HG02798 (cell line): ENCODE data around the gene ZCWPW2.

ENCODE experiments used
- ATAC-seq: cut with Tn5 transposase; IDR thresholded peaks from one replicate; pipeline ENCODE4 v1.9.1; 2021; ENCODE audit warnings: mild to moderate bottlenecking; ENCODE audit not compliant: unreplicated experiment, poor library complexity

ZCWPW2 gene

DNA sequence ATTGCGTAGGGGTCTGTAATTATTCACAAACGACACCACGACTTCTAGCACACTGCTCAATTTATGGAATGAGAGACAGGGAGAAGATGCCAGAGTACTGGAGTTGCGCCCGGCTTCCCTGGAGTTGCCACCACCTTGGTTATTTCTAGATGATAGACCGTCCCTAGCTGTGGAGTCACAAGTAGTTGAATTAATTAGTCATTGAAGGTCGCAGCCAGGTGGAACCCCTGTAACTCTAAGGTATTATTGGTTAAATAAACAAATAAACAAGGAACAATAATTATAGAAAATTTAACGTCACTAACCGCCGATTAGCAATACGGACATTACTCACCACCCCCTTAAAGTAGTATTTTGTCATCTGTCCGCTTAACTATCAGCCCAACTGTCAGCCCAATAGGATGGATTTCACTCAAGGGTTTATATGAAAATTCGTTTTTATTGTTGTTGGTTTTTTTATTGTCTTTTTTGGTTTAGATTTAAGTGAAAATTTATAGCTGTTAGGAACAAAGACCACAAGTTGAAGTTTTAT, 1.0 kb downstream of the ZCWPW2 start:
- no peak for ATAC-seq

DNA sequence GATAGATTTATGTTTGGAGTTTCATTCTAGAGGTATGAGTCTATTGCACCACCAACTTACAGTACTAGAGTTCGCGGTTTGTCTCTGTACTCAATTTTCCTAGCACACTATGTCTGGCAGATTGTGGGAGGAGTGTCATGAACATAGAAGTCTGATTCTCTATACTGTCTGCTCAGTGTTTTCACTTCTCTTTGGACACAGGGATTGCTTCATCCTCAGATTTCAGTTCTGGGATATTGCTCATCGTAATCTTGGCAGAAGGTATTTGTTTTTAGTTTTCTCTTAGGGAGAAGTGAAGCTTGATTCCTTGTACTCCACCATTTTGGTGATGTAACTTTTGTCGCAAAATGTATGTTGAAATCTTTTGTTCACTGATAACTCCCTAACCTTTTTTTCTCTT, 27.9 kb downstream of the ZCWPW2 start:
- ATAC-seq = no peak

GRCh38 chr3:28386049-28386448, 37.5 kb downstream of the ZCWPW2 start:
- ATAC-seq = no peak

DNA sequence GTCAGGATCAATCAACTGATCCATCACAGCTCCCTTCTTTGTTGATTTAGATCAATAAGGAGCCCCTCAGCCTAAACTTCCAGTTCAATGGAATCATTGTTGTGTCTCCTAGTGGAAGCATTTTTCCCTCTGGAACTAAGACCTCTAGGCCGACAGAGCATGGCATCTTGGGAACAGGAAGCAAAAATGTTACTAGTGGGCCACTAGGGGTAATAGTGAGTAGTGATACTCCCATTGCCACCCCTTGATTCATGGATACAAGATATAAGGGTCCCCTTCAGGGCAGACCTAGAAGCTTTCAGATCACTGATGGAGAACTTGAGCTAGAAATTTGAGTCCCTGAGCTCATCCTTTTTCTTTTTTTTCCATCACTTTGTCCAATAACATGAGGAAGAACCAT, 40.5 kb downstream of the ZCWPW2 start:
- no peak for ATAC-seq

GRCh38 chr3:28399206-28399605, 50.7 kb downstream of the ZCWPW2 start:
- ATAC-seq = no peak

DNA sequence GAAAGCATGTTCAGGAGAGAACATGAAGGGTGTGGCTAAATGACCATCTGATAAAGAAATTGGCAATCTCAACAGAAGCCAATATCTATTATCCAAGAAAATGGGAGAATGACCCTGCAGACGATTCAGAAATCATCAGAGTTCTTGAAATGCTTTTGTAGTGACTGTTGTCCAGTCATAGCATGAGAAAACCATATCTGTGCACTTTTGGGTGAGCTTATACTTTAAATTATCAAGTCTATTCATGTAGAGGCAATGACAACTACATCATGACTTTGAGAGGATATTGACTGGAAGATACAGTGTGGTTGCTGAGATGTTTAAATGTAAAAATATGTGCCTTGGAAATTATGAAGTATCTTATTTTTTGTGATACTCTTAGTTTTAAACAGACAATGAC, 57.7 kb downstream of the ZCWPW2 start:
- ATAC-seq = no peak

DNA sequence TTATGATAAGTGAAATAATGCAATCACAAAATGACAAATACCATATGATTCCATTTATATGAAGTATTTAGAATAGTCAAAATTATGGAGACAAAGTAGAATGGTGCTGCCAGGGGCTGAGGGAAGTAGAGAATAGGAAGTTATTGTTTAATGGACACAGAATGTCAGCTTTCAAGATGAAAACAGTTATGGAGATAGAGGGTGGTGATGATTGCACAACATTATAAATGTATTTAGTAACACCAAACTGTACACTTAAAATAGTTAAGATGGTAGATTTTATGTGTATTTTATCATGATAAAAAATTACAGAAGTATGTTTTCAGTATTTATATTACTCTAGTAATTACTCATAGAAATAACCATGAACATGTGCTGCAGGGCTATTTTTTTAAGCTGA, 100.9 kb downstream of the ZCWPW2 start:
- ATAC-seq = no peak

DNA sequence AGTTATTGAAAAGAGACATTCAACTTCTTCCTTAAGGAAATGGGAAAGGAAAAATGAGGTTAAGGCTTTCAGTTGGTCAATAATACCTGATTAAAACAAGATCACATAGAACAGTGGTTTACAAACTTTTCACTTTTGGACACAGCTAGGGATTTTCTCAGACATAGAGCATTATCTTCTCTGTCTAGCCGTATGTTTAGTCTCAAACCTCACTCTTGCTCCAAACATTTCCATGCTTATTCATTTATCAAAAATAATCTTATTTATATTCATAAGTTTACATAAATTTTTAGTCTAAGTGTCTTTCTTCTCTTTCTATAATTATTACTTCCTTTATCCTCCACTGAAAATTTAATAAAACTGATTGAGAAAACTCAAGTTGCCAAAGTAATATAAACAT, 114.3 kb downstream of the ZCWPW2 start:
- no peak for ATAC-seq

DNA sequence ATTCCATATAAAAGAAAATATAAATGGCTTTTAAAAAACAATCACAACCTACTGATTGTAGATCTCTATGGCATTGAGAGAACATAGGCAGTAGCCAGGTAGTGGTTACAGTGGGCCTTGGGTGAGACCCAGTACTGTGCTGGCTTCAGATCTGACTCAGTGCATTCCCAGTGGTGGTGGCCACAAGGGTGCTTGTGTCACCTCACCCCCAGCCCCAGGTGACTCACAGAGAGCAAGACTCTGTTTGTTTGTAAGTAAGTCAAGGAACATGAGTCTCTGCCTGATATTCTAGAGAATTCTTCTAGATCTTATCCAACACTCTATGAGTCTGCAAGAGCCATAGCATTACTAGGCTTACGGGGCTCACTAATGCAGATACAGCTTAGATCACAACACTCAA, 118.9 kb downstream of the ZCWPW2 start:
- ATAC-seq = no peak

GRCh38 chr3:28476194-28476593, 127.7 kb downstream of the ZCWPW2 start:
- peak; percentile 66 for ATAC-seq

GRCh38 chr3:28476764-28477163, 128.2 kb downstream of the ZCWPW2 start:
- ATAC-seq = no peak

GRCh38 chr3:28485164-28485563, 136.6 kb downstream of the ZCWPW2 start:
- no peak for ATAC-seq

- no peak for ATAC-seq
Measured at GRCh38 chr3:28495301-28495700, 146.8 kb downstream of the ZCWPW2 start.

DNA sequence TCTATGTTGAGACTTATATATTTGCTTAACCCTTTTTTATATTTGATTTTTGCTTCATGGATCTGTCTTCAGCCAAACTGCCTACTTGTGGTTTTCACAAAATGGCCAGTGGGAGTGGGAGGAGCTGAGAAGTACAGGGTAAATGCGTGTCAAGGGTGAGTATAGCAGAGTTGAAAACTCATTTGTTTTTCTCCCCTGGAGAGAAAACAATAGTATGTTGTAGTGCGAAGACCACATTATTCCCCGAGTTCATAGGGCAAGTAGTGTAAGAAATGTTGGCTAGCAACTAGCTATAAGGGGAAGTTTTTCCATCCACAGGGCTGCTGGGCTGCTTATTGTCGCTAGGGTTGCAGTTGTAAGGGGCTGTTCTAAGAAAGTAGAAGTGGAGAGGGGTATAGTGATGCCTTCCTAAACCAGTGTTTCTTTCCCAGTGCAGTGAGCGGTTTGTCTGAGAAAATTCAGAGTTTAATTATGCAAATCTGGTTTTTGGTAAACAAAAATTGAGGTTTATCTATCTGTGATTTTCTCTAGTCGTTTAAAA, 153.9 kb downstream of the ZCWPW2 start:
- ATAC-seq = no peak

- no peak for ATAC-seq
Measured at GRCh38 chr3:28504976-28505375, 156.5 kb downstream of the ZCWPW2 start.

DNA sequence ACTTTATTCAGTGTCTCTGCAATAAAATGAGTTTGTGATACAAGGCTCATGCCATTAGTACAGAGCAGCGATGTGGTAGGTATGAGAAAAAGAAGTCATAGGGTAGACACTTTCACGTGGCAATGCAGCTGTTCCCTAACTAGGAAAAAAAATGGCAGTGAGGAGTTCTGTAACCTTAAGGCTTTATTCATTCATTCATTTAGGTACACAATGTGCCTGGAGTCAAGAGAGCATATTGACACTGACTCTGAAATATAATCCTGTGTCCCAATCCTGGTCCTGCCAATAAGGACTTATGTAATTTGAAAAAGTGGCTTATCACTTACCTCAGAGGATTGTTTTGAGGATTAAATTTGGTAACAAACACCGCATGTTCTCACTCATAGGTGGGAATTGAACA, 173.1 kb downstream of the ZCWPW2 start:
- no peak for ATAC-seq

GRCh38 chr3:28542351-28542750, 193.8 kb downstream of the ZCWPW2 start:
- ATAC-seq = no peak

DNA sequence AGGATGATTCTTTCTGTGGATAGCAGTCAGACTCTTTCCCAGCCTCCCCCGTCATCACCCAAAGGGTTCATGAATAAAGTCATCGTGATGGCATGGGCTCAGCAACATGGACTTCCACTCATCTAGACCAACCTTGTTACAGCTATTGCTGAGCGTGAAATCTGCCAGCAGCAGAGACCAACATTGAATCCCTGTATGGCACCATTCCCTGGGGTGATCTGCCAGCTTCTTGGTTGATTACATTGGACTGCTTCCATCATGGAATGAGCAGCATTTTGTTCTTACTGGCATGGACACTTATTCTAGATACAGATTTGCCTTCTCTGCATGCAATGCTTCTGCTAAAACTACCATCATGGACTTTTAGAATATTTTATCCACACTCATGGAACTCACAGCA, 195.7 kb downstream of the ZCWPW2 start:
- no peak for ATAC-seq

DNA sequence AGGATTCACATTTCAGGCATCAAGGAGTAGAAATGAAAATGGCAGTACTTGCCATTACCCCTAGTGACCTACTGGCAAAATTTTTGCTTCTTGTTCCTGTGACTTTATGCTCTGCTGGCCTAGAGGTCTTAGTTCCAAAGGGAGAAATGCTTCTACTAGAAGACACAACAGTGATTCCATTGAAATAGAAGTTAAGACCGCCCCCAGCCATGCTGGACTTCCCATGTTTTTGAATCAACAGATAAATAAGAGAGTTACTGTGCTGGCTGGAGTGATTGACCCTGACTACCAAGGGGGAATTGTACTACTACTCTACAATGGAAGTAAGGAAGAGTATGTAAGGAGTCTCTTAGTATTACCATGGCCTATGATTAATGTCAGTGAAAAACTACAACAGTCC, 196.3 kb downstream of the ZCWPW2 start:
- ATAC-seq = no peak

- no peak for ATAC-seq
Measured at GRCh38 chr3:28547677-28548076, 199.2 kb downstream of the ZCWPW2 start.

GRCh38 chr3:28553175-28553574, 204.7 kb downstream of the ZCWPW2 start:
- no peak for ATAC-seq

DNA sequence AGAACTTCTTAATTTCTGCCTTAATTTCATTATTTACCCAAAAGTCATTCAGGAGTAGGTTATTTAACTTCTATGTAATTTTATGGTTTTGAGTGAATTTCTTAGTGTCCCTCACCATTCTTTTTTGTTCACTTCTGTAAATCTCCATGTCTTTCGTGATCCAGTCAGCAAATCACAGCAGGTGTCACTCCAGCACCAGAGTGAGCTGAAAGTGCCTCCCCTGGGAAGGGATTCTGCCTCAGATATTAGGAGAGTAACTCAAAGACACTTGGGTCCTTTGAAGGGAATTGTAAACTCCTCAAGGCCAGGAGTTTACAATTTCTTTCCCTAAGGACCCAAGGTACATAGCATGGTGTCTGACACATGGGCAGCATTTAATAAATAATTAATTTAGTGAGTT, 207.7 kb downstream of the ZCWPW2 start:
- ATAC-seq = no peak

DNA sequence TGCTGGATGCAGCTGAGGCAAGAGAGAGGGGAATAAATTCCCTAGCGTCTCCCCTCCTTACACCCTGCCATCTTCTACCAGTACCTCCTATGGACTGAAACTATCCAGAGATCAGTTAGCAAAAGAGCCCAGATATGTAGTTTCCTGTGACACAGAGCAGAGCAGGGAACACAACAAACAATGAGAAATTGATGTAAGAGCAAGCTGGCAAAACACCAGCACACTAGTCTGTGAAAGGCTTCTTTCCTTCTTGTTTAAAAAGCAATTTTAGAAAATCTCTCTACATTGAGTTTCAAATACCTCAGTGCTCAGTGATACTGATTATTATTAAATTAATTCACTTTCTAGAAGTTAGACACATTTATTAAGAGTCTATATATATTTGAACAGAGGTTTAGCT, 215.7 kb downstream of the ZCWPW2 start:
- no peak for ATAC-seq
